HG03159 (cell line): ENCODE data around the gene RECQL5.

ENCODE experiments used
- ATAC-seq: cut with Tn5 transposase; IDR thresholded peaks from one replicate; pipeline ENCODE4 v1.9.1; 2021; ENCODE audit warnings: mild to moderate bottlenecking, moderate library complexity; ENCODE audit not compliant: unreplicated experiment

RECQL5 gene

DNA sequence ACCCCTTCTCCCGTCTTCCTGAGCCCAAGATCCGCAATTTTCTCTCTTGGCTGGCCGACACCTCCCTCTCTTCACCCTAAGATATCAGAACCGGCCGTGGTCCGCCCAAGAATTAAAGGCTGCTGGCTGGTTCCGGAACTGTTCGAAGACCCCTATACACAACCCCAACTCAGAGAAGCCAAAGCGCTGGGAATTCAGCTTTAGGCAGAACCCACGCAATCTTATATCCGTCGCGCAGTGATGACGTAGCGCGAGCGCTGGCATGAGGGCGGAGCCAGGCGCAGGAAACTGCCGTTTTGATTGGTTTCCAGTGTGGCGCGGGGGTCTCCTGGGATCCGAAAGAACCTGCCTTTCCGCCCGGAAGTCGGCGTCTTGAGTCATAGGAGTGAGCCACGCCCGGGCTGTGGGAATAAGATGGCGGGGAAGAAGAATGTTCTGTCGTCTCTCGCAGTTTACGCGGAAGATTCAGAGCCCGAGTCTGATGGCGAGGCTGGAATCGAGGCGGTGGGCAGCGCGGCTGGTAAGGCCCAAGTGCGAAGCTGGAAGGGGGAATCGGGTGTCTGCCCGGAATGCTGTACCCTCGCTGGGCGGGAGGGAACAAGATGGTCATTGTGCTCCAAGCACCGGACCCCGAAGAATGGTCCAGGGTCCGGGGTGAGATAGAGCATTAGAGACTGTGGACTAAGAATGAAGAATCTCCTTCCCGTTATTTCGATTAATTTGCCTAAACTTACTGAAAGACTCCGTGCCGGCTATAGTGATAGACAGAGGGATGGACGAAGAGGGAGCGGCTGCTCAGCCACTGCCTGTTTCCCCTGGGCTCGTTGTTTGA, at the start of gene RECQL5, which contains the start of gene SAP30BP:
TSS of gene RECQL5 (minus strand) at position 196 of the 832 bp plus-strand sequence. CDS start 597 bp downstream, outside the sequence.
TSS of gene SAP30BP (plus strand) at position 380 of the 832 bp plus-strand sequence. CDS start at position 415, 35 bp downstream.
- ATAC-seq = peak; percentile 71

DNA sequence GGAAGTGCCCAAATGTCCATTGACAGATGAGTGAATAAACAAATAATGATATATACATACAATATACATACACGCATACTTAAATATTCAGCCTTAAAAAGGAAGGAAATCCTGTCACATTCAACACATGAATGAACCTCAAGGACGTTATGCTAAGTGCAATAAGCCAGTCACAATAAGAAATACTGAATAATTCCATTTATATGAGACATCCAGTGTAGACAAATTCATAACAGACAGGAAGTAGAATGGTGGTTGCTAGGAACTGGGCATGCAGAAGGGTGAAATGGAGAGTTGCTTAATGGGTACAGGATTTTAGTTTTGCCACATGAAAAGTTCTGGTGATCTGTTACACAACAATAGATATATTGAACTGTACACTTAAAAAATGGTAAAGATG, 45.5 kb upstream of the RECQL5 start:
- ATAC-seq = no peak

DNA sequence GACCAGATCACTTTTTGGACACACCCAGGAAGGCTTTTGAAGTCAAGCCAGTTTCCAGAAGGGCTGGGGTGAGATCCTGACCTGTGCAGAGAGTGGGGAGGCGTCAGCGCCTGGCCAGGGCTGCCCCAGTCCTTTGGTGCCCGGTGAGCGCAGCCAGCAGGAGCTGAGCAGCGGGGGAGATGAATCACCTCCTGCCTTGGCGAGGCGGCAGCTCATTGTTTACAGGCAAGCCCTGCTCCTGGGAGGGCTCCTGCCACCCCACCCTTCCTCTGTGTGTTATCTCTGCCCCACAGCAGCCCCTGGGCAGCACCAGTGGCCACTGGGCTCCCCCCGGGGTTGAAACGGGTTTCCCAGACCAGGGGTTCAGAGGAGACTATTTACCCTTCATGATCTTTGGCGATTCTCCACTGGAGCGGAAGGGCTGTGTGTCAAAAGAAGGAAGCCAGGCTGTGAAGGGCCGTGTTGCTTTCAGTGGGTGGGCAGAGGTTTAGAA, 40.2 kb upstream of the RECQL5 start:
- no peak for ATAC-seq

DNA sequence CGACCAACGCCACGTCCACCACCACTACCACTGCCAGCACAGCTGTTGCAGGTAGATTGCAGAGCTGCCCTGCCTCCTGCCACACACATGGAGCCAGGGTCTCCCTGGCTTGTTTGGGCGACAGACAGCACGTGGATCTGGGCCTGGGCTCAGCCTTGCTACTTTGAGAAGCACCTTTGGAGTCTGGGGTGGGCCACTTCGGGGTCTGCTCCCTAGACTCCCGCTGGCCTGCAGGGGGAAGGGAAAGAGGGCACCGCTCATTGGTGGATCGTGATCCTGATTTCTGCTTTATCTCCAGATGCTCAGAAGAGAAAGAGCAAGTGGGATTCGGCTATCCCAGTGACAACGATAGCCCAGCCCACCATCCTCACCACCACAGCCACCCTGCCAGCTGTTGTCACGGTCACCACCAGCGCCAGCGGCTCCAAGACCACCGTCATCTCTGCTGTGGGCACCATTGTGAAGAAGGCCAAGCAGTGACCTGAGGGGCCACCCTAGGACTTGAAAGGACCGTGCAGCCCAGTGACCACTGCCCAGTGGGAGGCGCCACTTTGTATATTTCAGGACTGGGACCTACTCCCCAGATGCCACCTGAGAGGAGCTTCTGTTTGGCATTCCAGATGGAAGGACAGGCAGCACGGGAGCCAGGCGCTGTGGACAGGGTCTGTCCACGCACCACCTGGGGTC, 39.2 kb upstream of the RECQL5 start:
- no peak for ATAC-seq

DNA sequence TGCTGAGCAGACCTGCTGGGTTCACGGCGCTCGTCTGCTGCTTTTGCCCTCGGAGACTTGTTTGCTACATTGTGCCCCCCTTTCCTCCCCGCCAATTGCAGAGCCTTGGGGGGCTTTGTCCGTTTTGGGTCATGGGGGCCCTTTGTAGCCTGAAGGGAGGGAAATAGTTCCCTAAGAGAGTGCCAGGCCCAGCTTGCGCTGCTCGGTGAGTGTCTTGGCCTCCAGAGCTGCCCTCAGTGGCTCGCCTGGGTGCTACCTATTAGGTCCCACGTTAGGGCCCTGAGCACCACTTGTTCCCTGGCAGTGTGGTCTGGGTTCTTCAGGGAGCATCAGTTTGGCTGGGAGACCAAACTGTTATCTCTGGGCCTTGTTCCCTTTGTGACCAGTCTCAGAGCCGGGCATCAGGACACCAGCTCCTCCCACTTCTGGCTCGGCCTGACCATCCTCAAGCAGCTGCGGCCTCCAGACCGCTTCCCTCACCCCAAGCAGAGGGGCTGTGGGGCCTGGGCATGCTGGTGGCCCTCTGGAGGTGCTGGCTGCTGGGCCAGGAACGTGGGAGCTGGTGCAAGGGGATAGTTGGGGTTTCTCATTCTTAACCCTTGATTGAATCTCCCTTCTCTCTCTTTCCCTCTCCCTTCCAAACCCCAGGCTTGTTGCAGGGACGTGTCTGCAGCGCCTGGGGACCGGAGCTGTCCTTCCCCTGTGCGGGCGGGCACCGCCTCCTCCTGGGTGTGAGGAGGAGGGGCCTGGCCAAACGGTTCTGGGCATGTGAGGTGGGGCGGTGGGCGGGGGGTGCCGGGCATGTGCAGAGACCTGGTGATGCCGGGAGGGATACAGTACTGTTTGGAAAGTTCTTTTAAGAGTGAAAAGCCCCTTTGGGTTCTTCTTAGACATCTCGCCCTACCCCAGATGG, 38.3 kb upstream of the RECQL5 start:
- ATAC-seq = no peak

DNA sequence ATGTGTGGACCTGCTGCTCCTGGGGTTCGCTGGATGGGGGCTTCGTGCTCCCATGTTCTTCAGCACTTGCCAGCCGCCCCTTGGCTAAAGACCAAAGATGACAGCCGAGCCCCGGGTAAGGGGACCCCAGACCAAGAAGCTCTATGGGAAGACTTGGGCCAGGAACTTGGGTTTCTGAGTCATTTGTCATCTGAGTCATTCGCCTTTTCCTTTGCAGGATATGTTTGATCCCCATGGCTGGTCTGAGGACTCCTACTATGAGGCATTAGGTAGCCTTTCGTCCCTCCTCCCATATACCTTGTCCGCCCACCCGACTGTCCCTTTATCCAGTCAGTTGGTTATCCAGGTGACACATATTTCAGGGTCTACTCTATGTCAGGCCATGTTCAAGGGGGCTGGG, 36.6 kb upstream of the RECQL5 start:
- no peak for ATAC-seq

DNA sequence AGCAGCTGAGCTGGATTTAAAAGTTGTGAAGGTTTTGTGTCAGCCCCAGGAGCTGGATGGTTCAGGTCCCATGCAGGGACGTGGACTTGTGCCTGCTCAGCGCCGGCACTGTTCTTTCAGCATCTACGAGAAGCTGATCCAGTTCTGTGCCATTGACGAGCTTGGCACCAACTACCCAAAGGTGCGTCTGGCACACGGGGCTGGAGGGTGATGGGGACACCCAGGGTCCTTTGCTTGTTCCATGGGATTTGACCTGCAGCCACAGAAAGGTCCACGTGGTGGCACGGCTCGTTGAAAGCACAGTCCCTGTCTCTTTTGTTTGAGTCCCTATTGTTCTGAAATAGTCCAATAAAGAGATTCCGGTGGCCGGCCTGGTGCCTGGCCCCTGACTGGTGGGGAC, 36.2 kb upstream of the RECQL5 start:
- ATAC-seq = no peak

DNA sequence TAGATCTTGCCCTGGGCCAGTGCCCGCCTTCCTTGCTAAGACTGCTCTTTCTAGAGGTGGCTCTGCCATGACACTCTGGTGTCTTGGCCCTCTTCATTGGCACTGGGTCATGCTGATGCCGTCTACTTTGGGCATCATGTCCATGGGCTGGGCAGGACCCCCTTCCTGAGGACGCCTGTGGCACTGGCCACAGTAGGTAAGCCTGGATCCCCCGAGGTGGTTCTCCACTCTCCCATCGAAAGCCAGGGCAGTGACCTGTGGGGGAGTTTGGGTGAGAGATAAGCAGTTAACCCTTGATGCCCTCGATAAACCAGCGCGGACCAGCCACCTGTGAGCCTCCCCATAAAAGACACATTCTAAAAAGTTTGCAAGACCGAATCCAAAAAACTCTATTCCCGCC, 34.3 kb upstream of the RECQL5 start:
- ATAC-seq = no peak

DNA sequence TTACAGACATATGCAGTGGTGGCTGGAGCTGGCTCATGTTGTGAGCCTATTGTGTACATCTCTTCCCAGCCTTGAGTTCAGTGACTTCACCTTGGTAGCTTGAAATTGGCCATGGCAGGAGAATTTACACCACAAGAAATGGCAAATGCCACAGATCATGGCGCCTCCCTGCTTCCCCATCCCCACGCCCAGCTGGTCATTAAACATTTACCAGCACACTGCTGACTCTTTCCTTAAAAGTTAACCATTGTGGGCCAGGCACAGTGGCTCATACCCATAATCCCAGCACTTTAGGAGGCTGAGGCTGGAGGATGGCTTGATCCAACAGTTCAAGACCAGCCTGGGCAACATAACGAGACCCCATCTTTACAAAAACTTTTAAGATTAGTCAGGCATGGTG, 31.7 kb upstream of the RECQL5 start:
- no peak for ATAC-seq

DNA sequence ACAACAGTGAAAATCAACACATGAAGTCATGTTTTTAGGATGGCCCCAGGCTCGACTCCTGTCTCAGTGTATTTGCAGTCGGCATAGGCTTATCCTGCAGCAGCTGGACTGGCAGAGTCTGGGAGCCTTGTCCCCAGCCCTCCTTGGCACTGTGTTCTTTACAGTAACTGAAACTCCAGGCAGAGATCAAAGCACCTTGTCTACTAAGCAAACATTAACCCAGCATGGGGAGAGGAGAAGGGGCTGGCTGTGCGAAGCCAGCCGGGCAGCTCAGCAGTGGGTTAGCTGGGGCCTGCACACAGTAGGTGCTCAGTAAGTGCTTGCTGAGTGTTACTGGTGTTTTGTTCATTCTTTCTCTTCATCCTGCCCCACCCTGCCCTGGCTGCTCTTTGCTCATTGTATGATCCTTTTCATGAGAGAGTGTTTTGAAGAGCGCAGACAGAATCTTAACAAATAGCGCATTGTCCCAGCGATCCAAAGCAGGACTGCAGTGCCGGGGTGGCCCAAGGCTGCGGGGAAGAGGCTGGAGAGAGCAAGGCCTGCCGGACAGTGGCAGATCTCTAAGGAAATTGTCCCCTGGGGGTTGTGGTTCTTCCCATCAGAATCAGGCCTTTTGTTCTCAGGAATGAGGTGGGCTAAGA, 30.8 kb upstream of the RECQL5 start:
- no peak for ATAC-seq

DNA sequence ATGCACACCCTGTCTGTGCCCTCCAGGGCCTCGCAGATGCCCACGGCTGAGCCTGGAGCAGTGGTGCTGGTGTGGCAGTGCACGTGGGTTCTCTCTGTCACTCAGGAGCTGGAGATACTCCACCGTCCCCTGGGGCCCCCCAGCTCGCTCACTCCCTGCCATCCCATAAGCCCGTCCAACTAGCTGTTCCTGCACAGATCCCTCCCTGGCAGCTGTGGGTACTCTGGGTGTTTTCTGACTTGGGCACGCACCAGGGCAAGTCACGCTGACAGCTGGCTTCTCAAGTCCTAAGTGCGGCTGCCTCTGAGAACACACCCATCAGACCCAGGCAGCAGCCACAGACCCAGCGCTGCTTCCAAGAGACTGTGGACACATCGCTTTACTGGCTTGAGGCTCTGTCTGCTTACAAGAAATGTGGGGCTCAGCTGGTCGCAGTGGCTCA, 28.9 kb upstream of the RECQL5 start:
- ATAC-seq = no peak

DNA sequence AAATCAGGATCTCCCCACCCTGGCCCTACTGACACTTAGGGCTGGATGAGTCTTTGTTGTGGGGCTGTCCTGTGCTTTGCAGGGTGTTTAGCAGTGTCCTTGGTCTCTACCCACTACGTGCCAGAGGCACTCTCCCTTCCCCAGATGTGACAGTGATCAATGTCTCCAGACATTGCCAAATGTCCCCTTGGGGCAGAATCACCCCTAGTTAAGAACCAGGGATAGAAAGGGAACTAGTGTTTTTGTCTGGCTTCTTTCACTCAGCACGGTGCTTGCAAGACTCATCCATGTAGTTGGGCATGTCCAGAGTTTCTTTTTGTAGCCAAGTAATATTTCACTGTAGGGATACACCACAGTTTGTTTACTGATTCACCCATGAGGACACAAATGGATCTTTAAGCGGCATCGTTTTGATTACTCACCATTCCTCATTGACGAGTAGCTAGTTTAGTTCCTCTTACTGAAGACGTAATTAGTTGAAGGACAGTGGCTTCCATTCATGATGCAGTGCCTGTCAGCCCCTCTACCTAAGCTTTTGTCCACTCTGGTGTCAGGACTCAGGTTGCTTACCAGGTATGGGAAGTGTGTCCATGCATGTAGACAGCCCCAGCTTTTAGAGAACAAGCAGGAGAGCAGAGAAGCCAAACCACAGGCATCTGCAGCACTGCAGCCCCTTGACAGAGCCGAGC, 28.3 kb upstream of the RECQL5 start:
- ATAC-seq = no peak

DNA sequence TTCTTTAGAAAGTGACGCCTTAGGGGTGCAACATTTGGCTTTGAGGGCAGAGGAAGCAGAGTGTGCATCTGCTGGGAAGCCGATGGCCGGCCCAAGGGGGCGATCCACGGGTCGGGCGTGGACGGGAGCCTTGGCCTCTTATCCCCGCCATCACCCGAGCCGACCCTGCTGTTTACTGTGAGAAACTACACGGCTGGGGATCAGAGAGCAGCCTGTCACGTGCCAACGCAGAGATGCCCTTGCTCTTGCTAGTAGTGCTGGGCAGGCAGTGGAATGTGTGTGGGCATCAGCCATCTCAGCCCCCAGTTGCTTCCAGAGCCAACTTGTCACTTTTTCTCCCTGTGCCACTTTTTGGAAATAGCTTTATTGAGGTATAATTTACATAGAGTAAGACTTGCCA, 27.6 kb upstream of the RECQL5 start:
- no peak for ATAC-seq

DNA sequence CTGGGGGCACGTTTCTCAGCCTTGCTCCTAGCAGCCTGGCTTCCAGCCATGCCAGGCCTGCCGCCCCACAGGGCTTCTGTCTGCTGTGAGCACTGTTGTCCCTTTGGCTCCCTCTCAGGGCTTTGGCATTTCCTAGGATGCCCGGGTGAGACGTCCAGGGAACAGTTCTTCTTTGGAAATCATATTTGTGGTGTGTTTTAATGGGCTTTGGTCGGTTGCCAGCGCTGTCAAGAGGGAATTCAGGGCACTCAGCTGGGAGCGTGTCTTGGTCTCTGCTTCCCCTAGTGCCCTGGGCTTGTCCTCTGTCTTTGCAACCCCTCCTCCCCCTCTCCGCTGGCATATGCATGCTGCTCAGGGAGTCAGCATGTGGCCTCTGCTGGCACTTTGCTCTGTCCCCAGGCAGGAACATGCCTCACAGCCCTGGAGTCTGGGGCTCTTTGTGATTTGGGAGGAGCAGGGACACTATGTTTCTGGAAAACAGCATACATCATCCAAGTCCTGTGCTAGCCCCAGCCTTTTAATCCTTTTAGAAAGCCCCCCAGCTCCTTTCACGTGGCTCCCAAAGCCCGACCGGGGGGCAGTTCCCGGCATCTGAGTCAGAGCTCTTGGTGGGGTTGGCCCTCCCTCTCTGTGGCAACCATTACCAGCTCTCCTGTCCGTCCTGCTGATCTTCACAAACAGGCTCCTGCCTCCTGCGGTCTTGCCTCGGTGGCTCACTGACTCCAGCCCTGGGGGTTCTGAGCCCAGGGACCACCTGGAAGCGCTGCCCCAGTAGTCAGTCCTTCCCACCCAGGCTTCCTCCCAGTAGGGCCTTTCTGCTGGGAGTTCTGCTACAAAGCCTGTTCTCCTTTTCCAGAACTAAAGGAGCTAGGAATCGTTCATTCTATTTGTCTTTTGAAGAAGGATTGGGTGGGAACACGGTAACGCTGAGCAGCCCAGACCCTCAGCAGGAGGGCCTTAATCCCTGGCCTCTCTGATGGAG, 26.8 kb upstream of the RECQL5 start:
- no peak for ATAC-seq

DNA sequence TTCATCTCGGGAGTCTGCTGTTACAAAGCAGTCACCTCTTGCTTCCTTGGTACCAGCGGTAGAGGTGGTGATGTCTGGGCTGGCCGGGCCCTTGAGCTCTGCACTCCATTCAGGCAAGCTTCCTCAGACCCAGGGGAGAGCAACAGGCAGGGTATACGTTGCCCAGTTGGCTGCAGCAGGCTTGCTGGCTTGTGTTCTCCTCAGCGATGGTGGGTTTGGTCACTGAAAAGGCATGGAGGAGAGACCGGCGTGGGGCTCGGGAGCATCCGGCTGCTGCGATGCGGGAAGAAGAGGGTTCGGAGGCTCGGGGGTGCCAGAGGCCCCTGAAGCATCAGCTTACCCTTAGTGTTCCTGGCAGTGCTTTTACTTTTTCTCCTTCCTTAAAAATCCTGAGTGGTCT, 26.0 kb upstream of the RECQL5 start:
- no peak for ATAC-seq

DNA sequence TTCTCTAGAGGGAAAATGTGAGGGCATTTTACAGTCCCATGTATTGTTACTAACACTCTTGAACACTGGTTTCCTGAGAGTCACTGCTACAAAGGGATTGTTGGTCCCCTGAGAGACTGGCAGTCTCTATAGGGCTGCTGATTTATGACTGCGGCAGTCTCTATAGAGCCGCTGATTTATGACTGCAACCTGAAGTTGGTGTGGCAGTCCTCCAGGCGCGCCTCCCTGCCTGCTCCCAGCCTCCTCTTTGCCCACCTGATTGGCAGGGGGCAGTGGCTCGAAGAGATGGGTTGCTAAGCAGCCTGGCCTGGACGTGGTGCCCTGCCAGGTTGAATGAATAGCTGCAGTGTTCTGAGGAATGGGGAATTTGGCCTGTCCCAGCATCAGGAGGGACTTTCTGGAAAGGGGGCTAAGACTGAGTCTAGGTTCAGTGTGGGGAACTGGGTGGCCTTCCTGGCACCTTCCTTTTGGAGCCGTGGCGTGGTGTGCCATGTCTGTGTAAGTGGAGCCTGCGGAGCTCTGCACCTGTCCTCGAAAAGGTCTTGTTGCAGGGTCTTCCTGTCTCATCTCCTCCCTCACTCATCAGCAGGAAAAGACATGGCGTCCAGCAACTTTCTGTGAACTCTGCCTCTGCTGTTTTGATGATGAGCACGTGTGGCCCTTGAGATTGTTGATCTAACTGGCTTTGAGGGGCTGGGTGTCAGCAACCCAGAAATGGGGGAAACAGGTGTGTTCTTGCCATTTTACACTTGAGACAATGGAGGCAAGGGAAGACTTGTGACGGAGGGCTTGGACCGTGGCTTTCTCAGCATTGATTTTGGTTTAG, 25.1 kb upstream of the RECQL5 start:
- no peak for ATAC-seq

DNA sequence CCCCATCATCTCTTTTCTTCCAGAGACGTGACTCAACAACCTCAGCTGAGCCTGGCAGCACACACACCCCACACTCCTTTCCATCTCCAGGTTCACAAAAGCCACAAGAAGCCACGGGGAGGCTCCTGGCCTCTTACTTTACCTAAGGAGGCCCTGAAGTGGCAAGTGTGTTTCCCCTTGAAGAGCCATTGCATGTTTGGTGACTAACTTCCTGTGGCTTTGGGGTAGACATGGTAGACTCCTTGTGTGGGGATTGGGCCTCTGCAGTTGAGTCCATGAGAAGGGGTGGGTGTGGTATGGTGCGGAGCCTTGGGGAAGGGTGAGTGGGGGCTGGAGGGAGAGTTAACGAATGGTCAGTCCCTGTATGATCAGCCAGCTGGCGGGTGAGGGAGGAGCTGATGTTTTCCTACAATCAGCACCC, 24.4 kb upstream of the RECQL5 start:
- ATAC-seq = no peak

DNA sequence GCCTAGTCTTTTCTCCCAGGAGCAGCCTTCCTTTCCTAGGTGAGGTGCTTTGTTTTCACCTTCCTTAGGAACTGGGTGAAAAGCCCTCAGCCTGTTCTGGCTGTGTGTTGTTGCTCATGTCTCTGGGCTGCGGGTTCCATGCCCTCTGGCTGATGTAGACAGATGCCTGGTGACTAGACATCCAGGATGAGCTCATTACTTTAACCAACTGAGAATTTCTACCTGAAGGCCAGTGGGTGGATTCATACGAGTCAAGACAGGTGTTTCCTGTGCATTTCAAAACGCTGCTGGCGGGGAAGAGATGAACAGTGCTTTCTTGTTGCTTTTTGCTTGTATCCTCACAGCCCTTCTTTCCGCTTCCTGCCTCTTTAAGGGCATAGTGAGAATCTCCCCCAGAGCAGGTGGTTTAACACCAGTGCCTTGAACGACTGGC, 22.5 kb upstream of the RECQL5 start:
- ATAC-seq = no peak
